ENCODE data around the gene CD3E. TPM values are rescaled to one million over a fixed set of nuclear protein-coding genes. Genes with fewer than 3 reads are reported as not detected.

CD3E gene
- total RNA-seq, 1 donor from 2014 or later: 14.5 TPM

GRCh38 chr11:118318124-118318523 lies 13.6 kb downstream of the CD3E start:
- DNase-seq (no peak), ATAC-seq (no peak)
- intact Hi-C loops (cut with DNase I): no loop called here
- Histone ChIP-seq H3K4me3 (no peak overlapping the region), H3K36me3 (no peaks in the 10 kb centered on the region), H3K27me3 (peaks cover 4% of the 10 kb centered on the region), H3K9me3 (no peaks in the 10 kb centered on the region), H3K27ac (no peak overlapping the region), H3K4me1 (peaks cover 35% of the 10 kb centered on the region)
- no peak for TF ChIP-seq CTCF (IDR thresholded peaks at IDR 0.05)

GRCh38 chr11:118318581-118319336 lies 14.2 kb downstream of the CD3E start:
- DNase-seq (peak; percentile 82), ATAC-seq (peak; percentile 45)
- no peak overlapping the region for H3K4me3 ChIP-seq
- intact Hi-C loops (cut with DNase I): no loop called here
- no peaks in the 10 kb centered on the region for H3K36me3 ChIP-seq
- H3K9me3 ChIP-seq: no peaks in the 10 kb centered on the region
- H3K27ac ChIP-seq: peak overlapping the region; percentile 63
- no peak for TF ChIP-seq CTCF (IDR thresholded peaks at IDR 0.05)
- H3K27me3 ChIP-seq: peaks cover 2% of the 10 kb centered on the region
- H3K4me1 ChIP-seq: peaks cover 35% of the 10 kb centered on the region

GRCh38 chr11:118319337-118319707 lies 14.8 kb downstream of the CD3E start:
- intact Hi-C loops (cut with DNase I): no loop called here
- Histone ChIP-seq H3K27ac (peak overlapping the region; percentile 63), H3K36me3 (no peaks in the 10 kb centered on the region), H3K27me3 (no peaks in the 10 kb centered on the region), H3K9me3 (no peaks in the 10 kb centered on the region), H3K4me3 (no peak overlapping the region), H3K4me1 (peaks cover 35% of the 10 kb centered on the region)
- ATAC-seq: peak; percentile 64
- DNase-seq: no peak
- TF ChIP-seq CTCF (IDR thresholded peaks at IDR 0.05): no peak

- H3K36me3 ChIP-seq: no peaks in the 10 kb centered on the region
- ATAC-seq (no peak), DNase-seq (no peak)
- TF ChIP-seq CTCF (IDR thresholded peaks at IDR 0.05): no peak
- intact Hi-C loops (cut with DNase I): no loop called here
- H3K4me3 ChIP-seq: no peak overlapping the region
- H3K9me3 ChIP-seq: no peaks in the 10 kb centered on the region
- H3K27ac ChIP-seq: peak overlapping the region; percentile 11
- H3K4me1 ChIP-seq: peaks cover 31% of the 10 kb centered on the region
- no peaks in the 10 kb centered on the region for H3K27me3 ChIP-seq
Observed at GRCh38 chr11:118320515-118320914, 16.0 kb downstream of the CD3E start.

GRCh38 chr11:118321386-118322082 lies 17.0 kb downstream of the CD3E start:
- Histone ChIP-seq H3K4me1 (peaks cover 21% of the 10 kb centered on the region), H3K27me3 (no peaks in the 10 kb centered on the region), H3K4me3 (no peak overlapping the region), H3K36me3 (no peaks in the 10 kb centered on the region), H3K9me3 (no peaks in the 10 kb centered on the region), H3K27ac (peak overlapping the region; percentile 36)
- ATAC-seq (peak; percentile 65), DNase-seq (no peak)
- TF ChIP-seq CTCF (IDR thresholded peaks at IDR 0.05): no peak
- intact Hi-C loops (cut with DNase I): no loop called here

All from upper lobe of right lung (tissue), 1 donor.